NK-92 (cell line): ENCODE results near the gene SH3PXD2A.

ENCODE experiments used
- DNase-seq: peaks from one replicate; lab custom pipeline; 2025; ENCODE audit not compliant: unreplicated experiment; lab: John Stamatoyannopoulos, UW

Gene SH3PXD2A

GRCh38 chr10:103592186-103593021, 263.0 kb downstream of the SH3PXD2A start:
- no peak for DNase-seq

DNA sequence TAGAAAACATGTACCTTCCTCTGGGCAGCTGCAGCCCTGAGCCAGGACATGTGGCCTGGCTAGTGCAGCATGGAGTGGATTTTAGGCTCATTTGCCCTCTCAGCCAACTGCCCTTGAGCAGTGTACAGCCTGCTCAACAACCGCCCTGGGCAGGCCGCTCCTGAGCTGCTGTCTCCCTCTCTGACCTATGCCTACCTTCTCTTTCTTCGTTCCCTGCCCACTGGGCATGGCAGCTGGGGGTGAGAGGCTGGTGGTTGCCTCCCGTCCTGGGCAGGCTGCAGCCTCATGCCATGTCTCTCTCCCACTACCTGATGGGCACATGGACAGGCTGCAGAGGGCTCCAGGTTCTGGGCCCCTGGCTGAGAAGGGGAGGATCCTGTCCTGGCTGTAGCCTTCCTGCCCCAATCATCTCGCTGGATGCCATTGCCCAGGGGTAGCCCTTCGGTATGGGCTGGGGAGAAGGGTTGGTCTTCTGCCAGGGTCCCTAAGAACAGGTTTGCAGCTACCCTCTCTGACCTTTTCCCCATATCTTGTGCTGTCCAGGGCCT, 264.6 kb downstream of the SH3PXD2A start:
- DNase-seq = no peak

DNA sequence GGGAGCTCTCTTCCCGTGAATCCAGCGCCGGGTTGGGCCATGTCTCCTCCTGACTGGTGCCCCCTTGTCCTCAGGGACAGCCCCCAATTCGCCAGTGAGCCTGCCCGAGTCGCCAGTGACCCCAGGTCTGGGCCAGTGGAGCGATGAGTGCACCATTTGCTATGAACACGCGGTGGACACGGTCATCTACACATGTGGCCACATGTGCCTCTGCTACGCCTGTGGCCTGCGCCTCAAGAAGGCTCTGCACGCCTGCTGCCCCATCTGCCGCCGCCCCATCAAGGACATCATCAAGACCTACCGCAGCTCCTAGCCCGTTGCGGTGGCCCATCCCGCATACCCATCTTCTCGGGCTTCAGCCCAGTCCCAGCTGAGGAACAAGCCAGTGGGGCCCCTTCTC, 265.3 kb downstream of the SH3PXD2A start:
- DNase-seq = no peak

GRCh38 chr10:103589074-103589630, 266.2 kb downstream of the SH3PXD2A start:
- DNase-seq = no peak

DNA sequence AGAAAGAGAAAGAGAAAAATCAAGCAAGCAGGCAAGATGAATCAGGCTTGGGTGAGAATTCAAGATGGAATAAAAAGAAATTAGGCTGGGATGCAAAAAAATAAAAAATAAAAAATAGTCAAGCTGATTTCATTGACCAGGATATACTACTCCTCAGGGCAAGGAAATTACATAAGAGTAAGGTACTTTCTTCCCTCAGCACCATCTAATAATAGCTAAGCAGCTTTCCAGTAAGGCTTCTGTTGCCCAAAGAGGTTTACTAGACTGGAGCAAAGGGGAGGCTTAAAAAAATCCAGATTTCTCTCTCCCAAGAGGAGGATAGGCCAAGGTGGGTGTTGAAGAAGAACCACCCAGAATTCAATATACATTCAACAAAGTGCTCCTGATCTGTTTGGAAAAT, 268.3 kb downstream of the SH3PXD2A start:
- DNase-seq = no peak

GRCh38 chr10:103585011-103585405, 270.4 kb downstream of the SH3PXD2A start:
- DNase-seq = no peak

- no peak for DNase-seq
Measured at GRCh38 chr10:103584216-103585010, 271.0 kb downstream of the SH3PXD2A start.

DNA sequence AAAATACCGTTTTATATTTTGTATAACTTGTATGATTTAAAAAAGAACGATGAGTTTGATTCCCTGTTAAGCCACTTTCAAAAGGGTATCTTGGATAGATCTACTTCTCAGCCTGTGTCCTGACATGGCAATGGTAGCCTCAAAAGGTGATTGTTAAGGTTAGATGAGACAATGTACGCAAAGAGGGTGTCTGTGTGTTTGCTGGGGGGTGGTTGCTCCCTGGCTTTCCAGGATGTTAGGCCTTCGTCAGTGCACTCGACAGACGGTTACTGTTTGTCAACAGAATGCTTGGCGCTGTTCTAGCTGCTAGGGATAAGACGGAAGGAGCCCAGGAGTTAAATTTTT, 271.5 kb downstream of the SH3PXD2A start:
- no peak for DNase-seq

DNA sequence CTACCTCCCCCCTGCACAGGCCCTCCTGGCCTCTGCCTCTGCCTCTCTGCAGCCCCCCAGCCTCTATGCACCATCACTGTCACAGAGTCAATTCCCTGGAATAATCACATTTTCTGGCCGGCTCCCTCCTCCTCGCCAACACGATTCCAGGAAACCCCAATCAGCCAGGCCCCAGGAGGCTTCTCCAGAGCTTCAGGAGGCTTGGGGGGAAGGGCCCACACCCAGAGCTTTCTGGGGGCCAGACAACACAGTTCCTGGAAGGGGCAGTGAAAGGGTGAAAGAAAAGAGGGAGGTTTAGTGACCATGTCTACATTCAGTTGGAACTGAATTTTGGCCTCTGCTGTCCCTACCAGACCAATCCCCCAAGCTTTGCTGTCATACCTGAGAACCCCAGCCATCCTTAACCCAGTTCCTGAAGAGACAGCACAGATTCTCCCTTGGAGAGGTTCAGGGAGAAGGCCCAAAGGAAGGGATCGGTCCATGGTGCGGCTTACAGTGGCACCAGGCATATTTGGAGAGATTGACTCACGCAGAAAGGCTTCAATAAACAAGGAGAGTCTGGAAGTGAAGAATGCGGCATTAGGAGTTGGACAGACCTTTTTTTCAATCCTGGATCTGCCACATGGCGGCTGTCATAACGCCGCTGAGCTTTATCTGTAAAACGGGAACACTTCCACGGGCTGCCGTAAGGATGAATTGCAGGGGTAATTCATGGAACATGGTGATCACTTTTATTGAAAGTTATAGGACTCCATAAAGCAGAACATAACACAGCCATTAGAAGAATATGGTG, 272.8 kb downstream of the SH3PXD2A start:
- no peak for DNase-seq

GRCh38 chr10:103581499-103581898, 273.9 kb downstream of the SH3PXD2A start:
- no peak for DNase-seq

GRCh38 chr10:103580430-103580829, 274.9 kb downstream of the SH3PXD2A start:
- DNase-seq = no peak

DNA sequence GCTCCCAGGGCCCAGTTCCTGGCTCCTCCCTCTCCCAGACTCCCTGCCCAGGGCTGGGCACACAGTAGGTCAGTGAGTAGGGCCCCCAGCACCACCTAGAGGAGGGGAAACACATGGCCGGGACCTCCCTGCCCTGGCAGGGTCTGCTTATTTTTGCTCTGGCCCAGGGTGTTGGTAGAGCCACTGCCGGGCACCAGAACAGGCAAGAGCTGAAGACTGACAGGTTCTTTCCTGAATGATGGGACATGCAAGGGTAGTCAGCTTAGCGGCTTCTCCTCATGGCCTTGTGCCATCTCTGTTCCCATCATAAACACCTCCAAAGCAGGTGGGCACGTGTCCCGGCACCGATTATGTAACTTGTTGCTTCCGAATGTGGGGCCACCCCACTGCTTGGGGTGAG, 275.4 kb downstream of the SH3PXD2A start:
- DNase-seq = no peak

- no peak for DNase-seq
Measured at GRCh38 chr10:103578782-103579382, 276.5 kb downstream of the SH3PXD2A start.

DNA sequence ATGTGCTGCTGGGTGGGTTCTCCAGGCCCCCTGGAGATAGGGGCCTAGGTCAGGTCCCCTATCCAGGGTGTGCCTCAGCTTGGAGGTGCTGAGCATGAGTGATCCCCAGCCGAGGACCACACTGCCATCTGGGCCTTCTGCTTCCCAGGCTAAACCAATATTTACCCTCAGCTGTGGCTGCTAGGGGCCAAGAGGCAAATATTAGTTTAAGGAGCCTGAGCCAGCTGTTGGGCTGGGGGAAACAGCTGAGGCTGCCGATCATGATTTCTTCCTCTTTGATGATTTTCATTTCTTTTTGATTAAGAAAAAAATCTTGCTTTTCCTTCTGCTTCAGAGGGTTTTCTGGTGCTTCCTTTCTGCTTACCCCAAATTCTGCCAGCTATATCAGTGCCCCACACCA, 278.5 kb downstream of the SH3PXD2A start:
- no peak for DNase-seq

- DNase-seq = no peak
Measured at GRCh38 chr10:103576076-103576471, 279.3 kb downstream of the SH3PXD2A start.

GRCh38 chr10:103575416-103576075, 279.8 kb downstream of the SH3PXD2A start:
- no peak for DNase-seq

GRCh38 chr10:103574097-103575061, 281.0 kb downstream of the SH3PXD2A start:
- no peak for DNase-seq

GRCh38 chr10:103573205-103573487, 282.2 kb downstream of the SH3PXD2A start:
- DNase-seq = no peak
